Loucy (cell line): ENCODE data around the gene PJVK.

Experiments used
- H2AFZ ChIP-seq: fragments of 200-600 bp; sonication (generic); 2 replicates; pipeline ENCODE4 v1.6.0; 2016; ENCODE audit warnings: antibody characterized with exemption, mild to moderate bottlenecking, low read length, moderate library complexity
- H3F3A ChIP-seq: fragments of 200-600 bp; 2 replicates; pipeline ENCODE4 v1.6.0; 2016; ENCODE audit warnings: antibody characterized with exemption, low read depth, mild to moderate bottlenecking
- H3K27me3 ChIP-seq: fragments of 200-600 bp; sonication (generic); 2 replicates; pipeline ENCODE4 v1.6.1; 2014; ENCODE audit warnings: low read length, mild to moderate bottlenecking; ENCODE audit not compliant: insufficient read depth, poor library complexity, severe bottlenecking
- H3K36me3 ChIP-seq: fragments of 200-600 bp; sonication (generic); 2 replicates; pipeline ENCODE4 v1.6.1; 2016; ENCODE audit warnings: low read length; ENCODE audit not compliant: insufficient read depth
- H3K4me1 ChIP-seq: fragments of 200-600 bp; sonication (generic); 2 replicates; pipeline ENCODE4 v1.5.1; 2014; ENCODE audit warnings: low read length, mild to moderate bottlenecking; ENCODE audit not compliant: insufficient read depth, poor library complexity, severe bottlenecking
- H3K4me2 ChIP-seq: fragments of 200-600 bp; sonication (generic); 2 replicates; pipeline ENCODE4 v1.6.0; 2014; ENCODE audit warnings: antibody characterized with exemption, low read length, low read depth, mild to moderate bottlenecking; ENCODE audit not compliant: poor library complexity, severe bottlenecking
- H3K4me3 ChIP-seq: fragments of 200-600 bp; sonication (generic); 2 replicates; pipeline ENCODE4 v1.5.1; 2014; ENCODE audit warnings: low read length, mild to moderate bottlenecking, mixed read lengths; ENCODE audit not compliant: poor library complexity, severe bottlenecking
- H3K79me2 ChIP-seq: fragments of 200-600 bp; sonication (generic); 2 replicates; pipeline ENCODE4 v1.6.1; 2014; ENCODE audit warnings: low read length; ENCODE audit not compliant: insufficient read depth
- H3K9ac ChIP-seq: fragments of 200-600 bp; sonication (generic); 2 replicates; pipeline ENCODE4 v1.6.0; 2014; ENCODE audit warnings: mild to moderate bottlenecking, low read depth, low read length, moderate library complexity; ENCODE audit not compliant: poor library complexity, severe bottlenecking
- H3K9me2 ChIP-seq: fragments of 200-600 bp; sonication (generic); replicated peaks from 2 replicates; pipeline ENCODE4 v1.6.1; 2016; ENCODE audit warnings: low read depth, low read length, mixed read lengths
- H3K9me3 ChIP-seq: fragments of 200-600 bp; sonication (generic); 2 replicates; pipeline ENCODE4 v1.6.1; 2014; ENCODE audit warnings: mild to moderate bottlenecking, antibody characterized with exemption, low read length, low read depth; ENCODE audit not compliant: insufficient read depth
- H4K20me1 ChIP-seq: fragments of 200-600 bp; sonication (generic); 2 replicates; pipeline ENCODE4 v1.6.0; 2014; ENCODE audit warnings: antibody characterized with exemption, low read length, mild to moderate bottlenecking; ENCODE audit not compliant: insufficient read depth, poor library complexity, severe bottlenecking
- EZH2phosphoT487 ChIP-seq: fragments of 200-600 bp; IDR thresholded peaks from 2 replicates; pipeline ENCODE4 v1.6.1; 2018; ENCODE audit warnings: antibody characterized with exemption, mild to moderate bottlenecking, moderate library complexity, borderline replicate concordance
- TF ChIP-seq, protein P1 (sequence below): fragments of 200-600 bp; sonication (generic); conservative IDR thresholded peaks from 2 replicates; pipeline ENCODE4 v1.5.1; 2014; ENCODE audit warnings: mild to moderate bottlenecking, antibody characterized with exemption, low read length

Gene PJVK

DNA sequence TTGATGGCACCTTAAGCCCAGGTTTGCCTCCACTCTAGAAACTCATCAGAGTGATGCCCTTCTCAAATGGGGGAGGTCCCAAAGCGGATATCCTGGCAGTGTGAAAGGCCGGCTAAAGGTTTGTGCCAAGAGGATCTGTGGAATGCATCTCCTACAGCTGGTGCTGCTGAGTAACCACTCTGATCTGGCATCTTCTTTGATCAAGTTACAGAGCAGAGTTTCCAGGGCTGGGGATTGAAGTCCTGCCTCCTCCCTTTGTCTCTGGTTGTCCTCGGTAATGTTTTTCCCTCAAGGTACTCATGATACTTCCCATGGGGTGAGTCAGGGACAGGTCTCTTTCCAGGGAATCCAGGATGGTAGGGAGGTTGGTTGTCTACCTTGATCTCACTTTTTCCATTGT lies 24.8 kb upstream of the PJVK start:
- Histone ChIP-seq H3K4me1 (peaks cover 10% of the 10 kb centered on the region), H3K4me3 (no peak overlapping the region), H4K20me1 (no peaks in the 10 kb centered on the region), H3K9ac (no peak overlapping the region), H3K9me2 (no peaks in the 10 kb centered on the region), H3F3A (no peaks in the 10 kb centered on the region), H3K4me2 (no peak overlapping the region), H3K27me3 (no peaks in the 10 kb centered on the region), H2AFZ (no peak overlapping the region), H3K9me3 (no peaks in the 10 kb centered on the region), H3K79me2 (peaks cover 25% of the 10 kb centered on the region), H3K36me3 (peaks cover 50% of the 10 kb centered on the region; the same call in 1 of the 2 replicates)
- no peak for TF ChIP-seq EZH2phosphoT487
- TF ChIP-seq, protein P1, sequence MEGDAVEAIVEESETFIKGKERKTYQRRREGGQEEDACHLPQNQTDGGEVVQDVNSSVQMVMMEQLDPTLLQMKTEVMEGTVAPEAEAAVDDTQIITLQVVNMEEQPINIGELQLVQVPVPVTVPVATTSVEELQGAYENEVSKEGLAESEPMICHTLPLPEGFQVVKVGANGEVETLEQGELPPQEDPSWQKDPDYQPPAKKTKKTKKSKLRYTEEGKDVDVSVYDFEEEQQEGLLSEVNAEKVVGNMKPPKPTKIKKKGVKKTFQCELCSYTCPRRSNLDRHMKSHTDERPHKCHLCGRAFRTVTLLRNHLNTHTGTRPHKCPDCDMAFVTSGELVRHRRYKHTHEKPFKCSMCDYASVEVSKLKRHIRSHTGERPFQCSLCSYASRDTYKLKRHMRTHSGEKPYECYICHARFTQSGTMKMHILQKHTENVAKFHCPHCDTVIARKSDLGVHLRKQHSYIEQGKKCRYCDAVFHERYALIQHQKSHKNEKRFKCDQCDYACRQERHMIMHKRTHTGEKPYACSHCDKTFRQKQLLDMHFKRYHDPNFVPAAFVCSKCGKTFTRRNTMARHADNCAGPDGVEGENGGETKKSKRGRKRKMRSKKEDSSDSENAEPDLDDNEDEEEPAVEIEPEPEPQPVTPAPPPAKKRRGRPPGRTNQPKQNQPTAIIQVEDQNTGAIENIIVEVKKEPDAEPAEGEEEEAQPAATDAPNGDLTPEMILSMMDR = no peak

DNA sequence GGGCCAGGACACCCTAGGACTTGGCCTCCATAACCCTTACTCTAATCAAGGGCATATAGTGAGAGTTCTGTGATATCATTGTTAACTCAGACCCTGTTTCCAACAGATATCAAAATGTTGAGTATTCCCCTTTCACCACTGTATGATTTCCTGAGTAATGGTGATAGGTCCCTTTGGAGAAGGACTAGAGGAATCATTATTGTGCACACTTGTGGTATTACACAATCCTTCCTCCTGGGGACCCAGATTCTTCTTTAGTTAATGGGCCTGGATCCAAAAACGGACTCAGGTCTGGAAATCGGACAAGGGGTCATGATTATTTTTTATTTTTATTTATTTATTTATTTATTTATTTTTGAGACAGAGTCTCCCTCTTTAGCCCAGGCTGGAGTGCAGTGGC lies 23.7 kb upstream of the PJVK start:
- Histone ChIP-seq H3K36me3 (peaks cover 60% of the 10 kb centered on the region; the same call in 1 of the 2 replicates), H2AFZ (no peak overlapping the region), H3K9ac (no peak overlapping the region), H4K20me1 (no peaks in the 10 kb centered on the region), H3K79me2 (peaks cover 22% of the 10 kb centered on the region), H3K9me3 (no peaks in the 10 kb centered on the region), H3K4me2 (no peak overlapping the region), H3K4me3 (no peak overlapping the region), H3K9me2 (no peaks in the 10 kb centered on the region), H3K4me1 (peaks cover 4% of the 10 kb centered on the region), H3F3A (no peaks in the 10 kb centered on the region), H3K27me3 (no peaks in the 10 kb centered on the region)
- TF ChIP-seq, protein P1 = no peak

DNA sequence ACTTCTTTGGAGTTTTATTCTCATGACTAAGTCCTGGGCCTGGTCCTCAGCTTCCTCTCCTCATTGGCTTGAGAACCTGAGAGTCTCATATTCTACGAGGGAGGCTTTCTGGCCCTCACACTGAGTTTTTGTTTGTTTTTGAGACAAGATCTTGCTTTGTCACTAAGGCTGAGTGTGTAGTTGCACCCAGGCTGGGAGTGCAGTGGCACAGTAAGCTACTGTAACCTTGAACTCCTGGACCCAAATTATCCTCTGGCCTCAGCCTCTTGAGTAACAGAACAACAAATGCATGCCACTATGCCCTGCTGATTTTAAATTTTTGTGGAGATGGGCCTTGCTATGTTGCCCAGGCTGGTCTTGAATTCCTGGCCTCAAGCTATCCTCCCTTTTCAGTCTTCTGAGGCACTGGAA lies 22.8 kb upstream of the PJVK start:
- H3K9me3 ChIP-seq = no peaks in the 10 kb centered on the region

More for the DNA sequence above, 22.8 kb upstream of the PJVK start:
- Histone ChIP-seq H3K4me1 (peaks cover 4% of the 10 kb centered on the region), H3K36me3 (peaks cover 70% of the 10 kb centered on the region; the same call in 1 of the 2 replicates), H3K4me2 (no peak overlapping the region), H3K4me3 (no peak overlapping the region), H2AFZ (no peak overlapping the region), H3F3A (no peaks in the 10 kb centered on the region), H4K20me1 (no peaks in the 10 kb centered on the region), H3K9me2 (no peaks in the 10 kb centered on the region), H3K9ac (no peak overlapping the region), H3K79me2 (peaks cover 22% of the 10 kb centered on the region), H3K27me3 (no peaks in the 10 kb centered on the region)
- no peak for TF ChIP-seq EZH2phosphoT487
- TF ChIP-seq, protein P1 = no peak
